GM19438 (cell line): Measurements from ENCODE around the gene TTN.

ENCODE experiments used
- ATAC-seq: cut with Tn5 transposase; IDR thresholded peaks from one replicate; pipeline ENCODE4 v1.9.1; 2021; ENCODE audit warnings: low read depth; ENCODE audit not compliant: unreplicated experiment

Gene TTN

GRCh38 chr2:178819147-178819875 lies 12.1 kb upstream of the TTN start:
- ATAC-seq, result no peak

- no peak for ATAC-seq
These were observed 4.7 kb upstream of the TTN start for GRCh38 chr2:178811901-178812300.

DNA sequence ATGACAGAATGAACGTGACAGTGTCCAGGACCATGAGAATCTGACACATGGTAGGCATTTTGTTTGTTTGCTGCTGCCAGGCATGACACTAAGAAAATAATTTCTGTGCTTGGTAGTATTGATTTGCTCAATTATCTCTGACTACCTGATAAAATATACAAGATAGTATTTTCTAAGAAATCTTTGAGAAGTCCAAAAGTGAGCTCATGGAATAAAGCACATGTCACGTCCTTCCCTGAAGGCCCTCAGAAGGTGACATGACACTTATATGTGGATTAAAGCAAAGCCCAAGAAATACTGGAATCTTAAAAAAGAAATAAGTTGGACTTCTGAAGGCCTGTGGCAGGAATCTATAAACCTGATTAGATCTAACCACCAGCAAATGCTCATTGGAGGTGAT lies 3.8 kb upstream of the TTN start:
- no peak for ATAC-seq

GRCh38 chr2:178810422-178810821 lies 3.2 kb upstream of the TTN start:
- ATAC-seq, result no peak

- ATAC-seq, result no peak
These were observed 680 bp downstream of the TTN start for GRCh38 chr2:178806543-178806942.

DNA sequence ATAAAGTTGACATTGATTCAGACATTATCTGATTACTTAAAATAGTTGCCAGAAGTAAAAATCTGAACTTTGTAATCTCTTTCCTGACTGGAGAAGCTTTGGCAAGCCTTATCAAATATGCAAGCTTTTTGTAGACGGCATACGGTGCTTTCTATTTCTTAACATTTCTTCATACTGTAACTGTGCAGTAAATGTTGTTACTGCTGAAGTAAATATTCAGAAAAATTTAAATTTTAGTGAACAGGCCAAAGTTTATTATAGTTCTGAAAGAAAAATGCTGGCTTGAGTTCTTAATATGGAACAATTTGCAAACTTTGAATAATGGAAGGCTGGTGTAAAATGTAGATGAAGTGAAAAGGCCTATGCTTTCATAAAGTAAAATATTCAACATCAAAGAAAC lies 1.8 kb downstream of the TTN start:
- no peak for ATAC-seq

DNA sequence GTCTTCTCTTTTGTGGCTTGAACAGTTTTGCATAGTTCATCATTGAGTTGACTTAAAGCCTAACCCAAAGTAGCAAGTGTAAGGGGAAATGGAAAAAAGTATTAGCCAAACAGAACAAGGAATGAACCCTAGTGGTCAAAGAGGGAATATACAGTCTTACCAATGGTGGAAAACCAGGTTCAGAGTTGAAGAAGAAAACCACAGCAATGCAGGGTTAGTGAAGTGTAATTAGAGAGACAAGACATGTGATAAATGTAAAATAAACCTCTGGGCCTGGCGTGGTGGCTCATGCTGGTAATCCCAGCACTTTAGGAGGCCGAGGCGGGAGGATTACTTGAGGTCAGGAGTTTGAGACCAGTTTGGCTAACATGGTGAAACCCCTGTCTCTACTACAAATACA lies 2.4 kb downstream of the TTN start:
- ATAC-seq, result no peak

GRCh38 chr2:178800510-178800909 lies 6.7 kb downstream of the TTN start:
- no peak for ATAC-seq

DNA sequence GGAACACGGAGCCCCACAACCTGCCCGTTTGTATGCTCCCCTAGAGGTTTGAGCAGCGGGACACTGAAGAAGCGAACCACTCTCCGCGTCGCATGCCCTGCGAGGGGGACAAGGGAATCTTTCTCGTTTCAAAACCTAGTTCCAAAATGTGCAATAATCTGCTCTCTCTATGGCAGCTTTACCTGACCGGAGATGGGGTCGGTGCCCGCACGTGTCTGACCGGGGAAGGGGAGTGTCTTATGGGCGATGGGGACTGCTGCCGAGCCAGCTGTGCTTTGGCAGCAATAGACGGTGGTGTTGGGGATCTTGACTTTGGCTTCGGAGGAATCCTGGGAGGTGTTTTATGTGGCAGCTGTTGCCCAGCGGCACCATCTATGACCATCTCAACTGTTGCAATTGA lies 7.9 kb downstream of the TTN start:
- no peak for ATAC-seq

DNA sequence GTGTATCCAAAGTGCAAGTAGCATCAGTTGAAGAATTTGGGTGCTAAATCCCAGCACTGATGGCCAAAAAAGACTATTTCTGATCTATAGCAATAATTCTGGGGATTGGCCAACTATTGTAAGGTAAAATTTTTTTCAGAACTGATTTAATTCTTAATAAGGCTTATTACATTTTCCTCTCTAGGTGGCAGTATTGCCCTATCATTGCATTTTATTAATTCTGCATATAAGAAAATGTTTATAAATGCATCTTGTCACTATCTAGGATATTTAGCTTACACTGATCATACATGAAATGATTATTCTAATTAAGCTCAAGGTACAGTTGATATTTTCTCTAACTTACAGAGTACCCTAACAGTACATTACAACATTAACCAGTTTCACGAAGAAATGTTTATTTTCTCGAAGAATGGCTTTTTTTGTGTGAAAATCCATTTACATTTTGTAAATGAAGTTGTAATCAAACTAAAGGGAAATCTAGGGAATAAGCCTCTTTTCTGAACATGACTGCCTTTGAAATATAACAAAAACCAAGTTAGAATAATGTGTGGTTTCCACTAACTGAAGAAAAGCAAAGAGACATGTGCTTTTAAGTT lies 11.0 kb downstream of the TTN start:
- no peak for ATAC-seq

- ATAC-seq, result no peak
These were observed 19.3 kb downstream of the TTN start for GRCh38 chr2:178787934-178788333.

GRCh38 chr2:178787155-178787554 lies 20.1 kb downstream of the TTN start:
- ATAC-seq, result no peak

DNA sequence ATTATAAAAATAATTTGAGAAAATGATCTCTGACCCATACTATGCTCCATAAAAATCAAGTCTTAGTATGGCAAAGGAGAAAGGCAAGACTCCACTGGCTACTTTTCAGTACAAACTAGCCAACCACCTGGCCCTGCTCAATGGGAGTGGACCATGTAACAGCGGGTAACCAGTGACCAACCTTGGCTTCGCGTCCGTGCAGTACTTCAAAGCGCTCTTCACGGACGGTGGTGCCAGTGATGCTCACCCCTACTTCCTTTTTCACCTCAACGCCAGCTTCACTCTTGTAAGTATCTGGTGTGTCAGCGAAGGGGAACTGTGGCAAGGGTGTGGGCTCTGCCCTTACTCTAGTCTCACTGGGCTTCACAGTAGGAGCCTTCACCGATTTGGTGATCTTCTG lies 23.3 kb downstream of the TTN start:
- ATAC-seq, result no peak

- peak; percentile 80 for ATAC-seq
These were observed 25.0 kb downstream of the TTN start for GRCh38 chr2:178782236-178782635.

GRCh38 chr2:178777577-178777976 lies 29.6 kb downstream of the TTN start:
- no peak for ATAC-seq

- no peak for ATAC-seq
These were observed 30.5 kb downstream of the TTN start for GRCh38 chr2:178776751-178777150.

GRCh38 chr2:178775975-178776374 lies 31.2 kb downstream of the TTN start:
- ATAC-seq, result no peak

GRCh38 chr2:178770518-178770917 lies 36.7 kb downstream of the TTN start:
- no peak for ATAC-seq

GRCh38 chr2:178767094-178768060 lies 39.8 kb downstream of the TTN start:
- no peak for ATAC-seq

GRCh38 chr2:178764097-178764496 lies 43.1 kb downstream of the TTN start:
- ATAC-seq, result no peak

GRCh38 chr2:178761759-178762371 lies 45.4 kb downstream of the TTN start:
- ATAC-seq, result no peak
